Mesenchymal stem cell (in vitro differentiated cells and primary cell): ENCODE measurements around the gene SETDB1.
A peak's percentile ranks its signal among the peaks of the same experiment; 100 is the strongest.

Experiments used
- DNase-seq: peaks from one replicate; pipeline ENCODE4 v3.0.0-alpha.2; 2013
- H2AFZ ChIP-seq: one replicate; pipeline ENCODE4 v1.6.1; 2013; ENCODE audit warnings: low read depth, mild to moderate bottlenecking, control low read depth, inconsistent platforms, low read length, moderate library complexity
- H2AK5ac ChIP-seq: 2 replicates; pipeline ENCODE4 v1.6.1; 2013; ENCODE audit warnings: low read length, moderate library complexity, mild to moderate bottlenecking, inconsistent platforms; ENCODE audit not compliant: severe bottlenecking
- H2BK120ac ChIP-seq: one replicate; pipeline ENCODE4 v1.6.1; 2013; ENCODE audit warnings: low read depth, mild to moderate bottlenecking, inconsistent platforms, low read length, moderate library complexity
- H2BK12ac ChIP-seq, 2 experiments: one replicate each; pipeline ENCODE4 v1.6.1; 2013; ENCODE audit warnings: inconsistent platforms in 2 of 2, low read length in 2 of 2, mild to moderate bottlenecking in 2 of 2, moderate library complexity in 2 of 2, control low read depth in 1 of 2
- H2BK15ac ChIP-seq: one replicate; pipeline ENCODE4 v1.6.1; 2013; ENCODE audit warnings: mild to moderate bottlenecking, low read depth, inconsistent platforms; ENCODE audit not compliant: poor library complexity, severe bottlenecking
- H2BK5ac ChIP-seq: 2 replicates; pipeline ENCODE4 v1.6.1; 2013; ENCODE audit warnings: low read depth, mild to moderate bottlenecking, low read length, control low read depth, inconsistent platforms; ENCODE audit not compliant: poor library complexity, severe bottlenecking
- H3K14ac ChIP-seq, 2 experiments: one replicate each; pipeline ENCODE4 v1.6.1; 2013; ENCODE audit warnings: inconsistent platforms in 2 of 2, low read length in 2 of 2, control low read depth in 1 of 2, mild to moderate bottlenecking in 1 of 2, moderate library complexity in 1 of 2
- H3K18ac ChIP-seq, 2 experiments: one replicate each; pipeline ENCODE4 v1.6.1; 2013; ENCODE audit warnings: inconsistent platforms in 2 of 2, low read length in 2 of 2, control low read depth in 1 of 2, low read depth in 1 of 2, mild to moderate bottlenecking in 1 of 2
- H3K23ac ChIP-seq, 2 experiments: one replicate each; pipeline ENCODE4 v1.6.1; 2013; ENCODE audit warnings: inconsistent platforms in 2 of 2, low read length in 2 of 2, mild to moderate bottlenecking in 2 of 2, moderate library complexity in 2 of 2, control low read depth in 1 of 2
- H3K27ac ChIP-seq: 2 replicates; pipeline ENCODE4 v1.5.1; 2013; ENCODE audit warnings: mild to moderate bottlenecking, moderate library complexity, low read length, control low read depth, inconsistent platforms; ENCODE audit not compliant: poor library complexity, severe bottlenecking
- H3K27me3 ChIP-seq, 2 experiments: 2 replicates each; pipeline versions ENCODE4 v1.6.1 to v1.7.0; 2013; ENCODE audit warnings: low read length in 2 of 2, mild to moderate bottlenecking in 2 of 2, moderate library complexity in 2 of 2, control low read depth in 1 of 2, inconsistent platforms in 1 of 2; ENCODE audit not compliant: control insufficient read depth in 1 of 2, insufficient read depth in 1 of 2
- H3K36me3 ChIP-seq, 2 experiments: 2 replicates each; pipeline versions ENCODE4 v1.6.1 to v1.7.0; 2013; ENCODE audit warnings: low read length in 2 of 2, control low read depth in 1 of 2, inconsistent platforms in 1 of 2, low read depth in 1 of 2, mild to moderate bottlenecking in 1 of 2; ENCODE audit not compliant: insufficient read depth in 2 of 2, control insufficient read depth in 1 of 2
- H3K4ac ChIP-seq, 2 experiments: one replicate each; pipeline ENCODE4 v1.6.1; 2013; ENCODE audit warnings: inconsistent platforms in 2 of 2, low read length in 2 of 2, mild to moderate bottlenecking in 2 of 2, moderate library complexity in 2 of 2, control low read depth in 1 of 2, low read depth in 1 of 2
- H3K4me1 ChIP-seq: 2 replicates; pipeline ENCODE4 v1.6.1; 2013; ENCODE audit warnings: low read depth, low read length, control low read depth; ENCODE audit not compliant: control insufficient read depth, insufficient read depth
- H3K4me2 ChIP-seq: 2 replicates; pipeline ENCODE4 v1.6.1; 2013; ENCODE audit warnings: low read length, mild to moderate bottlenecking, inconsistent platforms; ENCODE audit not compliant: poor library complexity, severe bottlenecking
- H3K4me3 ChIP-seq, 2 experiments: 2 replicates each; pipeline versions ENCODE4 v1.5.1 to v1.7.0; 2013; ENCODE audit warnings: low read length in 2 of 2, mild to moderate bottlenecking in 2 of 2, control low read depth in 1 of 2, low read depth in 1 of 2; ENCODE audit not compliant: insufficient read depth in 1 of 2
- H3K79me1 ChIP-seq: replicated peaks from 2 replicates; pipeline ENCODE4 v1.6.1; 2013; ENCODE audit warnings: mild to moderate bottlenecking, control low read depth, low read length, inconsistent platforms; ENCODE audit not compliant: poor library complexity, severe bottlenecking
- H3K9ac ChIP-seq: 2 replicates; pipeline ENCODE4 v1.7.0; 2013; ENCODE audit warnings: mild to moderate bottlenecking, low read length, moderate library complexity
- H3K9me3 ChIP-seq: 2 replicates; pipeline ENCODE4 v1.7.0; 2013; ENCODE audit warnings: mild to moderate bottlenecking, low read length; ENCODE audit not compliant: control insufficient read depth
- H4K8ac ChIP-seq: one replicate; pipeline ENCODE4 v1.6.1; 2013; ENCODE audit warnings: inconsistent platforms, mild to moderate bottlenecking, low read length, moderate library complexity
- H4K91ac ChIP-seq: one replicate; pipeline ENCODE4 v1.6.1; 2013; ENCODE audit warnings: mild to moderate bottlenecking, low read length, inconsistent platforms
- WGBS: methylation state at CpG from one replicate; pipeline ENCODE4 v1.1.7; 2013; ENCODE audit warnings: mixed read lengths; 5-methylcytosine and 5-hydroxymethylcytosine counted together

SETDB1 gene

GRCh38 chr1:150995460-150995859, 69.3 kb downstream of the SETDB1 start:
- Histone ChIP-seq H4K91ac (no peak overlapping the region), H3K14ac (no peak overlapping the region), H3K4me3 (peak overlapping the region in 1 of 2 experiments; percentile 61), H3K4ac (no peak overlapping the region), H2BK15ac (no peak overlapping the region), H2BK5ac (no peak overlapping the region), H3K27ac (no peak overlapping the region), H3K9me3 (no peaks in the 10 kb centered on the region), H3K27me3 (no peaks in the 10 kb centered on the region), H3K36me3 (peaks cover 22 to 32% of the 10 kb centered on the region in 2 experiments), H3K23ac (no peak overlapping the region), H2BK120ac (no peak overlapping the region), H3K79me1 (no peaks in the 10 kb centered on the region), H4K8ac (no peak overlapping the region), H3K9ac (peak overlapping the region; percentile 78), H2AK5ac (peak overlapping the region; percentile 63), H3K18ac (no peak overlapping the region), H2AFZ (no peak overlapping the region), H2BK12ac (peak overlapping the region in 1 of 2 experiments; percentile 69), H3K4me1 (peaks cover 21% of the 10 kb centered on the region), H3K4me2 (no peak overlapping the region)
- WGBS: 83% methylated on average over 3 of the region's 4 CpGs
- DNase-seq: no peak

DNA sequence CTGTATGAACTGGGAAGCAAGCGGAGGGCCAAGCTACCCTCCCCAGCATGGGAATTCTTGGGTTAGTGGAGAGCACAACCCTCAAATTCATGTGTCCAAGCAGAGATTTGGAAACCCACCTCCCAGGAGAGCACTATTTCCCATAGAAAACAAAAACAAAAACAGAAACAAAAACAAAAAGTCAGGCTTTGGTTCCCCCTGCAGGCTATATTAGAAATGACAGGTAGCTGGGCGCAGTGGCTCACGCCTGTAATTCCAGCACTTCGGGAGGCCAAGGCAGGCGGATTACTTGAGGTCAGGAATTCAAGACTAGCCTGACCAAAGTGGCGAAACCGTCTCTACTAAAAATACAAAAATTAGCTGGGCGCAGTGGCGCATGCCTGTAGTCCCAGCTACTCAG, 69.7 kb downstream of the SETDB1 start:
- Histone ChIP-seq H2BK120ac (no peak overlapping the region), H3K4me1 (peaks cover 21% of the 10 kb centered on the region), H3K4me2 (no peak overlapping the region), H3K23ac (no peak overlapping the region), H3K4me3 (peak overlapping the region in 1 of 2 experiments; percentile 61), H4K8ac (no peak overlapping the region), H2BK15ac (no peak overlapping the region), H2BK5ac (no peak overlapping the region), H3K18ac (no peak overlapping the region), H3K4ac (no peak overlapping the region), H3K27ac (no peak overlapping the region), H3K9me3 (no peaks in the 10 kb centered on the region), H3K14ac (no peak overlapping the region), H2AK5ac (no peak overlapping the region), H3K36me3 (peaks cover 22 to 34% of the 10 kb centered on the region in 2 experiments), H3K9ac (peak overlapping the region; percentile 78), H3K27me3 (no peaks in the 10 kb centered on the region), H2AFZ (no peak overlapping the region), H4K91ac (no peak overlapping the region), H2BK12ac (no peak overlapping the region), H3K79me1 (no peaks in the 10 kb centered on the region)
- peak; percentile 70 for DNase-seq
- WGBS: 17% methylated on average over 9 of the region's 9 CpGs

- Histone ChIP-seq H3K36me3 (peaks cover 28 to 45% of the 10 kb centered on the region in 2 experiments), H3K18ac (no peak overlapping the region), H2BK120ac (no peak overlapping the region)
These were observed 71.1 kb downstream of the SETDB1 start for GRCh38 chr1:150997126-150997872.

GRCh38 chr1:150997949-150998348, 71.8 kb downstream of the SETDB1 start:
- peaks cover 30 to 49% of the 10 kb centered on the region in 2 experiments for H3K36me3 ChIP-seq
- H3K18ac ChIP-seq: no peak overlapping the region
- H2BK12ac ChIP-seq: no peak overlapping the region
- no peak overlapping the region for H2AK5ac ChIP-seq
- no peak overlapping the region for H3K9ac ChIP-seq
- no peak for DNase-seq
- H3K27ac ChIP-seq: no peak overlapping the region
- no peaks in the 10 kb centered on the region for H3K27me3 ChIP-seq
- no peak overlapping the region for H4K8ac ChIP-seq
- no peak overlapping the region for H3K4me2 ChIP-seq
- H3K4me3 ChIP-seq: no peak overlapping the region
- H2BK15ac ChIP-seq: no peak overlapping the region
- H3K4ac ChIP-seq: no peak overlapping the region
- H3K79me1 ChIP-seq: peaks cover 3% of the 10 kb centered on the region
- H2BK5ac ChIP-seq: no peak overlapping the region
- H3K4me1 ChIP-seq: peaks cover 29% of the 10 kb centered on the region
- no peak overlapping the region for H4K91ac ChIP-seq
- 94% methylated on average over 4 of the region's 5 CpGs for WGBS
- H3K23ac ChIP-seq: no peak overlapping the region
- H3K14ac ChIP-seq: no peak overlapping the region
- H3K9me3 ChIP-seq: no peaks in the 10 kb centered on the region
- H2BK120ac ChIP-seq: no peak overlapping the region
- no peak overlapping the region for H2AFZ ChIP-seq

More at GRCh38 chr1:150997126-150997872, 71.1 kb downstream of the SETDB1 start:
- Histone ChIP-seq H3K27ac (no peak overlapping the region), H3K4me3 (no peak overlapping the region), H3K4ac (no peak overlapping the region), H3K9me3 (no peaks in the 10 kb centered on the region), H3K4me1 (peaks cover 26% of the 10 kb centered on the region), H3K27me3 (no peaks in the 10 kb centered on the region), H3K23ac (no peak overlapping the region), H3K9ac (no peak overlapping the region), H2BK5ac (no peak overlapping the region), H2BK12ac (no peak overlapping the region), H3K4me2 (no peak overlapping the region), H3K79me1 (peaks cover 3% of the 10 kb centered on the region), H2AK5ac (no peak overlapping the region), H2BK15ac (no peak overlapping the region), H4K8ac (no peak overlapping the region), H4K91ac (no peak overlapping the region), H3K14ac (no peak overlapping the region), H2AFZ (no peak overlapping the region)
- DNase-seq: no peak
- 95% methylated on average over 20 of the region's 20 CpGs for WGBS
